OCI-LY3 (cell line): ENCODE data around the gene PHKA1.

Experiments used
- H2AFZ ChIP-seq: fragments of 200-600, 300-600 bp; shearing (Covaris generic); 2 replicates; pipeline ENCODE4 v1.6.0; 2014; ENCODE audit warnings: antibody characterized with exemption, low read depth, low read length
- H3K27ac ChIP-seq: fragments of 200-600, 300-600 bp; sonication (generic); 2 replicates; pipeline ENCODE4 v1.5.1; 2014; ENCODE audit warnings: mild to moderate bottlenecking, low read length, moderate library complexity, mixed read lengths
- H3K27me3 ChIP-seq: fragments of 200-600, 300-600 bp; sonication (generic); 2 replicates; pipeline ENCODE4 v1.6.1; 2014; ENCODE audit warnings: low read depth, low read length, mixed read lengths
- H3K36me3 ChIP-seq: fragments of 200-600, 300-600 bp; sonication (generic); replicated peaks from 2 replicates; pipeline ENCODE3; 2014; ENCODE audit warnings: low read depth, low read length, mixed read lengths
- H3K4me1 ChIP-seq: fragments of 300-600, 200-600 bp; sonication (generic); 2 replicates; pipeline ENCODE4 v1.6.1; 2014; ENCODE audit warnings: low read length, mixed read lengths
- H3K4me2 ChIP-seq: fragments of 200-600, 300-600 bp; sonication (generic); 2 replicates; pipeline ENCODE4 v1.6.1; 2014; ENCODE audit warnings: low read length, mixed read lengths
- H3K4me3 ChIP-seq: fragments of 300-600, 200-600 bp; sonication (generic); 2 replicates; pipeline ENCODE4 v1.5.1; 2014; ENCODE audit warnings: antibody characterized with exemption, mild to moderate bottlenecking, low read length, moderate library complexity
- H3K79me2 ChIP-seq: fragments of 300-600, 200-600 bp; shearing (Covaris generic); 2 replicates; pipeline ENCODE4 v1.6.1; 2014; ENCODE audit warnings: mild to moderate bottlenecking, low read length, mixed read lengths
- H3K9ac ChIP-seq: fragments of 300-600, 200-600 bp; shearing (Covaris generic); 2 replicates; pipeline ENCODE4 v1.6.0; 2014; ENCODE audit warnings: mild to moderate bottlenecking, low read length, moderate library complexity
- H3K9me3 ChIP-seq: fragments of 200-600, 300-600 bp; shearing (Covaris generic); 2 replicates; pipeline ENCODE4 v1.6.1; 2014; ENCODE audit warnings: low read length, mixed read lengths; ENCODE audit not compliant: insufficient read depth
- H4K20me1 ChIP-seq: fragments of 200-600, 300-600 bp; sonication (generic); 2 replicates; pipeline ENCODE4 v1.6.1; 2016; ENCODE audit warnings: low read length, mixed read lengths; ENCODE audit not compliant: insufficient read depth
- CTCF ChIP-seq: fragments of 200-600, 300-600 bp; sonication (generic); IDR thresholded peaks from 2 replicates; pipeline ENCODE4 v1.5.1; 2014; ENCODE audit warnings: antibody characterized with exemption, low read length, low read depth
- EZH2phosphoT487 ChIP-seq: fragments of 200-600 bp; shearing (Covaris generic); IDR thresholded peaks from 2 replicates; pipeline ENCODE4 v1.6.1; 2018; ENCODE audit warnings: antibody characterized with exemption, mixed run types, low read depth

PHKA1 gene

GRCh38 chrX:72621163-72621562 is 92.9 kb downstream of the PHKA1 start:
- peak overlapping the region; percentile 89 for H3K4me2 ChIP-seq
- peak overlapping the region; percentile 54; the same call in 1 of the 2 replicates for H3K9ac ChIP-seq
- H3K4me3 ChIP-seq: peak overlapping the region; percentile 61
- H3K27ac ChIP-seq: peak overlapping the region; percentile 98
- H3K27me3 ChIP-seq: no peaks in the 10 kb centered on the region
- peaks cover 39% of the 10 kb centered on the region for H3K4me1 ChIP-seq
- H4K20me1 ChIP-seq: no peaks in the 10 kb centered on the region
- H2AFZ ChIP-seq: no peak overlapping the region
- H3K36me3 ChIP-seq: peaks cover 49% of the 10 kb centered on the region
- no peaks in the 10 kb centered on the region for H3K9me3 ChIP-seq
- TF ChIP-seq EZH2phosphoT487 (no peak), CTCF (no peak)
- no peaks in the 10 kb centered on the region for H3K79me2 ChIP-seq

- Histone ChIP-seq H3K4me2 (peak overlapping the region; percentile 89), H3K4me3 (peak overlapping the region; percentile 61), H3K27ac (peak overlapping the region; percentile 98), H3K9ac (peak overlapping the region; percentile 54; the same call in 1 of the 2 replicates), H2AFZ (no peak overlapping the region), H3K36me3 (peaks cover 49% of the 10 kb centered on the region), H3K9me3 (no peaks in the 10 kb centered on the region), H3K27me3 (no peaks in the 10 kb centered on the region), H3K79me2 (no peaks in the 10 kb centered on the region), H3K4me1 (peaks cover 39% of the 10 kb centered on the region), H4K20me1 (no peaks in the 10 kb centered on the region)
- TF ChIP-seq CTCF (no peak), EZH2phosphoT487 (no peak)
Observed at GRCh38 chrX:72620550-72621145, 93.5 kb downstream of the PHKA1 start.

GRCh38 chrX:72609313-72609712 is 104.8 kb downstream of the PHKA1 start:
- Histone ChIP-seq H3K4me2 (no peak overlapping the region), H3K4me1 (peaks cover 5% of the 10 kb centered on the region), H4K20me1 (no peaks in the 10 kb centered on the region), H3K27me3 (no peaks in the 10 kb centered on the region), H2AFZ (no peak overlapping the region), H3K36me3 (peaks cover 16% of the 10 kb centered on the region), H3K79me2 (no peaks in the 10 kb centered on the region), H3K9ac (no peak overlapping the region), H3K9me3 (no peaks in the 10 kb centered on the region), H3K27ac (no peak overlapping the region), H3K4me3 (no peak overlapping the region)
- peak; percentile 42 for TF ChIP-seq CTCF
- TF ChIP-seq EZH2phosphoT487: no peak

GRCh38 chrX:72604705-72605104 is 109.4 kb downstream of the PHKA1 start:
- H4K20me1 ChIP-seq: no peaks in the 10 kb centered on the region
- H3K27ac ChIP-seq: no peak overlapping the region
- H2AFZ ChIP-seq: no peak overlapping the region
- no peak overlapping the region for H3K4me3 ChIP-seq
- H3K79me2 ChIP-seq: no peaks in the 10 kb centered on the region
- H3K9ac ChIP-seq: no peak overlapping the region
- no peak overlapping the region for H3K4me2 ChIP-seq
- peaks cover 12% of the 10 kb centered on the region for H3K4me1 ChIP-seq
- no peaks in the 10 kb centered on the region for H3K27me3 ChIP-seq
- no peaks in the 10 kb centered on the region for H3K9me3 ChIP-seq
- peaks cover 30% of the 10 kb centered on the region for H3K36me3 ChIP-seq
- TF ChIP-seq EZH2phosphoT487: no peak
- TF ChIP-seq CTCF: no peak
